GM19455 (cell line): Measurements from ENCODE around the gene TAAR1.
"Not testable (repeated sequence)": the region's sequence is repeated elsewhere in the genome, so short reads cannot be mapped to it uniquely, and the experiment has no call there.

Experiments
- ATAC-seq: cut with Tn5 transposase; IDR thresholded peaks from one replicate; pipeline ENCODE4 v1.9.1; 2021; ENCODE audit not compliant: unreplicated experiment

TAAR1 gene

DNA sequence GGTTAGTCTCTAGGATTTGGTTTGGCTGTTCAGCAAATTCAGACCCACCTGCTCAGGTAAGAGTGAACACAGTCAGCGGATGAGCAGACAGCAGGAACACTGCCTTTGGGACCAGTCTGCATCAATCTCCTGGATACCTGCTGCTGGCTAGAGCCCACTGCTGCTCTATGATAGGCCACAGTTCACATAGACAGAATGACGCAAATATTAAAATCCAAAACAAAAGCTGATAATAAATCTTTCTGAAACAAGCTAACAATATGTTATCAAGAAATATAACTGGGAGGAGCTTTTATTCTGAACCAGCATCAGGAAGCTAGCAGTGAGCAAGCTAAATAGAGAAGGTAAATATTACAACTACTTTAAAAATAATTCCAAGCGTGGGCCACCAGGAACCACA is at the start of gene TAAR1:
Gene TAAR1 (minus strand): TSS at position 101 of the 400 bp plus-strand sequence. CDS start 13,179 bp downstream, outside the sequence.
- no peak for ATAC-seq

- no peak for ATAC-seq
These were observed 49.8 kb upstream of the TAAR1 start for GRCh38 chr6:132708771-132709170.

GRCh38 chr6:132708002-132708401 is 49.0 kb upstream of the TAAR1 start:
- ATAC-seq, result no peak

GRCh38 chr6:132706756-132707155 is 47.8 kb upstream of the TAAR1 start:
- not testable (repeated sequence) for ATAC-seq

- ATAC-seq, result no peak
These were observed 45.0 kb upstream of the TAAR1 start for GRCh38 chr6:132703936-132704335.

GRCh38 chr6:132698608-132699007 is 39.6 kb upstream of the TAAR1 start:
- peak; percentile 65 for ATAC-seq

DNA sequence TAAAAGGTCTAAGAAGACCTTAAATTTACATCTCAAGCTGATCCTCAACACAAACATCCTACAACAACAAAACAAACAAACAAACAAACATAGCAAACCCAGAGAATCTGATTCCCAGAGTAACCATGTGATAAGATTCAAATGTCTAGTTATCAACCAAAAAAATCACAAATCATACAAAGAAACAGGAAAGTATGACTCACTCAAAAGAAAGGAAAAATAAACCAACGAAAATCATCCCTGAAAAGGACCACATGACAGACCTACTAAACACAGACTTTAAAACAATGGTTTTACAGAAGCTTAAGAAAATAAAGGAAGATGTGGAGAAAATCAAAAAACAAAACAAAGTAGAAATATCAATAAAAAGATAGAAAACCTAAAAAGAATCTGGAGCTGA is 36.8 kb upstream of the TAAR1 start:
- ATAC-seq, result no peak

- no peak for ATAC-seq
These were observed 34.5 kb upstream of the TAAR1 start for GRCh38 chr6:132693478-132693877.

DNA sequence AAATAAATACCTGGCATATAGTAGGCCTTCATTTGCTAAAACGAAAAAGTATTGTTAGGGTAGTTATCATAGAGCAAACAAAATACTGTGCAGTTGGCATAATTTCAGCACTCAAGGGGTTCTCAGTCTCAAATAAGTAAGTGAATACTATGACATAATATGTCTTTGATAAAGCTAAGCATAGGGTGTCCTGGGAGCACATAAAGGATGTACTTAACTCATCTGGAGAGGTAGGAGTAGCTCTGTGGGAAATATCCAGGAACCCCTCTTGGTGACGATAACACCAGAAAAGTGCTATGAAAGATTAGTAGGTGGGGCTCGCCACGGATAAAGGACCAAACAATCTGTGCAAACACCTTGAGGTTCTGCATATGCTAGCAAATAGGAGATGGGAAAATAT is 31.7 kb upstream of the TAAR1 start:
- ATAC-seq, result no peak

DNA sequence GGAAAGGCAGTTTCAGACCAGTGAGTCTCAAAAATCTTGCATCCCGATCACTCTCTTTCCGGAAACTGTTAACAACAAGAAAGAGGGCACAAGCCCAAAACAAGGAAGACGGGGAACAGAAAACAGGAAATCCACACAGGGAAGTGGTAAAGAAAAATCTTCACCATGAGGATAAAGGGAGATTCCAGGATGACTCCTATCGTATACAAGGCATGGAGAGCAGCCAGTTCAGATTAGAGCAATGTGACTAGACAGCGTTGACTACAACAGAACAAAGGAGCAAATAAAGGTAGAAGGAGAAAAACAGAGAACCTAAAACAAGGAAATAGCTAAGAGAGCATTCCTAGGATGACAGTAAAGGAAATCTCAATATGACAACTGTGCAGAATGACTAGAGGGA is 28.3 kb upstream of the TAAR1 start:
- no peak for ATAC-seq

- no peak for ATAC-seq
These were observed 27.5 kb upstream of the TAAR1 start for GRCh38 chr6:132686531-132686930.

GRCh38 chr6:132685009-132685408 is 26.0 kb upstream of the TAAR1 start:
- no peak for ATAC-seq

GRCh38 chr6:132684272-132684671 is 25.3 kb upstream of the TAAR1 start:
- ATAC-seq, result no peak

GRCh38 chr6:132683543-132683942 is 24.6 kb upstream of the TAAR1 start:
- ATAC-seq, result no peak

DNA sequence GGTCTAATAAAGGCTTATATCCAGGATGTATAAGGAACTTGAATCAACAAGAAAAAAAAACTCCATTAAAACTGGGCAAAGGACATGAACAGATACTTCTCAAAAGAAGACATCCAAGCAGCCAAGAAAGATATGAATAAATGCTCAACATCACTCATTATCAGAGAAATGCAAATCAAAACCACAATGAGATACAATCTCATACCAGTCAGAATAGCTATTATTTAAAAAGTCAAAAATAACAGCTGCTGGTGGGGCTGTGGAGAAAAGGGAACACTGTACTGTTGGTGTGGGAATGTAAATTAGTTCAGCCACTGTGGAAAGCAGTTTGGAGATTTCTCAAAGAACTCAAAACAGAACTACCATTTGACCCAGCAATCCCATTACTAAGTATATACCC is 20.1 kb upstream of the TAAR1 start:
- not testable (repeated sequence) for ATAC-seq

- ATAC-seq, result no peak
These were observed 16.8 kb upstream of the TAAR1 start for GRCh38 chr6:132675749-132676148.

DNA sequence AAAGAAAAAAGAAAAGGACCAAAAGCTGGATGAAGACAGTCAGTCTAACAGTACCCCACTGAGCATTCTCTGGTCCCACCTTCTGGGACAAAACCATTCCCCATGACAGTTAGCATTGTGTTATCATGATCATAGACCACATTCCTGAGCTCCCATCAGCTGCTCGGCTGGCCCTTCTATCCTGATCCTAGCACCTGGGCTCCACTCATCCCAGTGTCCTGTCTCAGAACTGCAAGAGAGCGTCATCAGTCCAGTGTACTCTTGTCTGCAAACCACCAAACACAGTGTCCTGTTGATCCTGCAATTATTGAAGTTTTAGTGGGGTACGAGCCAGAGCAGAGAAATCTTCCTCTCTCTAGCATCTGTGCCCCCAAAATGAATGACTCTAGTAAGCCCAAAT is 16.0 kb upstream of the TAAR1 start:
- ATAC-seq, result no peak

GRCh38 chr6:132673376-132674094 is 14.6 kb upstream of the TAAR1 start:
- ATAC-seq, result no peak

DNA sequence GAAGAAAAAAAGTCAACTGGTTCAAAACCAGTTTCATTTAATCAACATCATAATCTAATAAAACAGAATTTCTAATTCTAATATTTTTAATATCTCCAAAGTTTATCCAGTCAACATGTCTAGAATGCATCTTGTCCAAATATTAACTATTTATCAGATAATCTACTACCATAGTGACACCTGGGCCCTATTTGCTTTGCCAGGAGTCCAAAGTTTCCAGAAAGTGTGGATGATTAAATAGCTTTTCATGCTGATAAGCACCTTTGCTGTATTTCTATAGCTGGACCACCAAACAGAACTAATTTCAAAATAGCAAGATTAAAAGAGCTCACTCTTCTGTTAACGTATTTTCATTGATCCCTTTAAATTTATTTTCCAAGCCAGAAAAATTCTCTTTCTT is 12.3 kb upstream of the TAAR1 start:
- no peak for ATAC-seq

DNA sequence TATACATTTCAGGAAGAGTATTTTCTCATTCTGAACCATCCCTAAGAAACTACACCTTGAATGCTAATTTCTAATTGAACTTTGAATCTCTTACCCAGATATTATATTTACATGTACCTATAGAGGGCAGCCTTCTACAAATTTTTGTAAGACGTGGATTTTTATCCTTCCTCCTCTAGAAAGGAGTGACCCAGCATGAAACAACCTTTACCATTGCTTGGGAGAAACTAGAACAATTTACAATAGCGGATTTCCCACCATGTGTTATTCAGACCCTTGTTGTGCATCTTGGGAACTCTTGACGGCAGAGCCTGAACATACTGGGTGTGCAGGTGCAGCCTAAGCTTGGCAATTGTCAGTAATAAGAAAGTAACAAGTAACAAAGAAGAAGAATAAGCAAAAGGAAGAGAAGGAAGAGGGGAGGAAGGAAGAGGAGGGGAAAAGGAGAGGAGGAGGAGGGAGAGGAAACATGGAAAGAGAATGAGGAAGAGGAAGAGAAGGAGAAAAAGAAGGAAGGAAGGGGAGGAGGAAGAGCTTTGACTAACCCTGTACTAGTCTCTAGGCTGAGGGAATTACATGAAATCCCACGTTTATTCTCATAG is 10.8 kb upstream of the TAAR1 start:
- peak; percentile 74 for ATAC-seq

DNA sequence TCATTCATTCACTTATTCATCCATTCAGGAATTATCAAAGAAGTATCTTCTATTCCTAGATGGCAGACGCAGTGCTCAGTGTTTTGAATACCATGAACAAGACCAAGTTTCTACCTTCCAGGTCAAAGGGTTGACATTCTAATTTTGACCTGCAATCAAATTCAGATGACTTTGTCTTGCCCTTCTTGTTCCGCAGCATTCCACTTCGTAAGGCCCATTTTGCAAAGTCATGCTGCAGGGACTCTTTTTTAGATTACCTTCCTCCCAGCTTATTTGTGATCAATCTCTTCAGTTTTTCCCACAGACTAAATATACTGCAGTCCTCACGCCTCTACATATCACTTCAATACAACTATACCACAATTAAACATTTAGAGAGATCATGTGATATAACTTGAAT is 7.1 kb upstream of the TAAR1 start:
- ATAC-seq, result no peak

- no peak for ATAC-seq
These were observed 5.5 kb upstream of the TAAR1 start for GRCh38 chr6:132664309-132665034.
